Islet of Langerhans (tissue), 1 donor: Measurements from ENCODE around the gene KCNJ18.
"Not testable (repeated sequence)": the region's sequence is repeated elsewhere in the genome, so short reads cannot be mapped to it uniquely, and the experiment has no call there.

ENCODE experiments used
- FAIRE-seq: peaks from one replicate; lab custom pipeline; 2011; peaks lifted over from hg19 to GRCh38; lab: Jason Lieb, UNC

Gene KCNJ18

DNA sequence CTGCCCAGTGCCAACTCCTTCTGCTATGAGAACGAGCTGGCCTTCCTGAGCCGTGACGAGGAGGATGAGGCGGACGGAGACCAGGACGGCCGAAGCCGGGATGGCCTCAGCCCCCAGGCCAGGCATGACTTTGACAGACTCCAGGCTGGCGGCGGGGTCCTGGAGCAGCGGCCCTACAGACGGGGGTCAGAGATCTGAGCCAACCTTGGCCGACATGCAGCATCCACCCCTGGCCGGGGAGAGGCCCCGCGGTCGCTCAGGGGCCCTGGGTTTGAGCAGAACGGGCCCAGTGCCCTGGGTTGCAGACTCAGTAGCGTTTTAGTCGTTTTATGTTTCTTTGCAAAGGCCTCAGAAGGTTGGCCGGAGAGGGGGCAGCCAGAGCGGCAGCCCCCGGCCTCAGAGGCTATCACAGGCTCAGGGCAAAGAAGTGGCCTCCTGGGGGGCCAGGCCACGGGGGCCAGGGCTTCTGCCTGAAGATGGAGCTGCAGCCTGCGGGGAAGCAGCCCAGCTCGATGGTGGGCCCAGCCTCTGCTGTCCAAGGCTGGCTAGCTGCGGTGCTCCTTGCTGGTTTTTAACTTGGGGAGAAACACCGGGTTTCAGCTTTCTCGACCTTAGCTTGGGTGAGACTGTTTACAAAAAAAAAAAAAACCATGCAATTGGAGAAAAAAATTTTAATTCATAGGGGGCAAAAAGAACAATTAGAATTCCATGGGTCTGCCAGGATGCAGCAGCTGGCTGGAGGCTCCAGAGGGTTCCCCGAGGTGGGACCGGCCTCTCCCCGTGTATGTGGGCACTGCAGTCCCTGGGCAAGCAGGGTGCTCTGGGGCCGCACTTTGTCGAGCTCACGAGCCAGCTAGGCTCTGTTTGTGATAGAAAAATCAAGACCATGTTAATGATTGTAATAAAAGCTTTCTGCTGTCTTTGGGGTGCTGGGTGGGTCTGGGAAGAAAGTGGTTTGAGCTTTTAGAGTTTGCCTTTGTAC, 11.9 kb downstream of the KCNJ18 start:
- not testable (repeated sequence) for FAIRE-seq

GRCh38 chr17:21705021-21705601, 12.8 kb downstream of the KCNJ18 start:
- no peak for FAIRE-seq

DNA sequence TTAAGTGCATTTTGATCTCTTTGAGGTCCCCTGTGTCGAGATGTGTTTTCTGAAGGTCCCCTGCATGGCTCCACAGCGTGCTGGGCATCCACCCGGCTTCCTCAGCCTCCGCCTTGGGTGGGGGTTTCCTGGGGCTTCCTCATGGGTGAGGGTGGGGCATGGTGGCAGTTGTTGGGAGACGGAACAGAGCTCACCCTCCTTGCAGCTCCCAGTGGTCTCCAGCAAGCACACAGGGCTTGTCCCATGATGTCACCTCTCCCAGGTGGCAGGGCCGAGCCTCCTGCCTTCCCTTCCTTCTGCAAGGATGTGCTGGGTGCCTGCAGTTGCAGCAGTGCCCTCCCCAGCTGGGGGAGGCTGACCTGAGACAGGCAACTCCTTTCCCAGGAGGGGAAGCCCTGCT, 13.4 kb downstream of the KCNJ18 start:
- FAIRE-seq: not testable (repeated sequence)

GRCh38 chr17:21706546-21706945, 14.2 kb downstream of the KCNJ18 start:
- not testable (repeated sequence) for FAIRE-seq

- not testable (repeated sequence) for FAIRE-seq
These were observed 14.8 kb downstream of the KCNJ18 start for GRCh38 chr17:21707131-21707530.

DNA sequence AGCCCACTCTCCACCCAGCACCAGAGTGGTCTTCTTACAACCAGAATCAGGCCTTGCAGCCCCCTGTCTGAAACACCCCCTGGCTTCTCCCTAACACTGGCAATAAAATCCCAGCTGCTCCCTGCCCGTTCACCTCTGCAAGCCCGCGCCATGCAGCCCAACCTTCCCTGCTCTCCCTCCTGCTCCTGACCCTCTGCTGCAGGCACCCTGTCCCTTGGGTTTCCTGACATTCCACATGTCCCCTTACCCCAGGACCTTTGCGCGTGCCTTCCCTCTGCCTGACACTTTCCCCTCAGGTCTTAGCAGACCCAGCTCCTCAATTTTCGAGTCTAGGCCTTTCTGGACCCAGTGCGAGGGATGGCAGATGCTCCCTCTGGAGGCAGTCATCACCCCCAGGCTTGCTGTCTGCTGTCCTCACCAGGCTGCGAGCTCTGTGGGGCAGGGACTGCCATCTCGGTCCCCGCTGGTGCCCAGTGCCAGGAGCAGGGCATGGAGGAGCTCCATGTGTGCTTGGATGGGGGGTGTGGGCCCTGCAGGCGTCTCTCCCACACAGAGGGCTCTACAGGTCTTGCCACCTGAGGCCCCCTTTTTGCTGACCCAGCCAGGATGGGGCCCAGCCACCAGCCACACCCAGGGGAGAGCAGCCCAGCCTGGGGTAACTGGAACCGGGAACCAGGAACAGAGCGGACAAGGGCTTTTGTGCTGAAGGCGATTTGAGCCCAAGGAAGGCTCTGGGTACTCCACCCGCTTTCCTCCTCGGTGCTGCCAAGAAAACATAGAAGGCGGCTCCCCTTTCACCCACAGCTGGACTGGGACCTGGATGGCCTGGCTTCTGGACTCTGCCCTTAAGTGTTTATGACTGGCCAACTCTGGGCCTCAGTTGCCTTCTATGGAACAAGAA, 15.6 kb downstream of the KCNJ18 start:
- not testable (repeated sequence) for FAIRE-seq

GRCh38 chr17:21708612-21709535, 16.6 kb downstream of the KCNJ18 start:
- FAIRE-seq: not testable (repeated sequence)

- not testable (repeated sequence) for FAIRE-seq
These were observed 17.7 kb downstream of the KCNJ18 start for GRCh38 chr17:21709994-21710393.

- FAIRE-seq: not testable (repeated sequence)
These were observed 18.2 kb downstream of the KCNJ18 start for GRCh38 chr17:21710486-21710885.

GRCh38 chr17:21711182-21711581, 18.9 kb downstream of the KCNJ18 start:
- FAIRE-seq: no peak

GRCh38 chr17:21713020-21713419, 20.7 kb downstream of the KCNJ18 start:
- FAIRE-seq: not testable (repeated sequence)

DNA sequence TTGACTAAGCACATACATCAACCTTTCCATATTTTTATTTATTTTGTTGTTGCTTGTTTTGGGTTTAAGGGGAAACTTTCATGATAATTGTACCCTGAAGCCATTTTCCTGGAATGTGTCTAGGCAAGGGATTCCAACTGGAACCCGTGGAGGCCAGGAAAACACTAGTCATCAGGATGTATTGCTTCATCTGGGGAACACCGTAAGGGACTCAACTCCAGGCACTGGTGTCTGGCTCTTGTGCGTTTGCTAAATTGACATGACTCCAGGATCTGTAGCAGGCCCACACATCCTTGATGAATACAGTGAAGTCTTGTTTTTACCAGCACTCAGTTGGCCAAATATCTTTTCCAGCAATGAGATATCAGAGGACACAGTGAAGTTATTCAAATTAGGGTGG, 21.3 kb downstream of the KCNJ18 start:
- not testable (repeated sequence) for FAIRE-seq

GRCh38 chr17:21714676-21715075, 22.4 kb downstream of the KCNJ18 start:
- not testable (repeated sequence) for FAIRE-seq

DNA sequence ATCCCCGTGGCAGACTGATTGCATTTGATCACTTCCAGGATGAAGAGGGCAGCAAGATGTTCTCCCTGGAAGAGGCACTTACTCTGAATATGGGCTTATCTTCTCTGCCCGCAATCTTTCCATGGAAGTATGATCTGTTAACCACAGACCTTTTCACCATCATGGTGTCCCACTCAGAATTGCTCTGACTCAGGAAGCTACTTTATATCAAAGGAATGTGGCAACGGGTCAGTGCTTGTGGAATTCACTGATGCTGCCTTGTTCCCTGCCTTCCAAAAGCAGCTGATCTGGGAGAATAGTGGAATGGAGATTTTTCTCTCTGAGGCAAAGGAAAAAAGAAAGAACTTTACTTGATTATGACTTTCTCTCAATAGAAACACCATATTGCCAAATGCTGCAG, 23.6 kb downstream of the KCNJ18 start:
- not testable (repeated sequence) for FAIRE-seq

DNA sequence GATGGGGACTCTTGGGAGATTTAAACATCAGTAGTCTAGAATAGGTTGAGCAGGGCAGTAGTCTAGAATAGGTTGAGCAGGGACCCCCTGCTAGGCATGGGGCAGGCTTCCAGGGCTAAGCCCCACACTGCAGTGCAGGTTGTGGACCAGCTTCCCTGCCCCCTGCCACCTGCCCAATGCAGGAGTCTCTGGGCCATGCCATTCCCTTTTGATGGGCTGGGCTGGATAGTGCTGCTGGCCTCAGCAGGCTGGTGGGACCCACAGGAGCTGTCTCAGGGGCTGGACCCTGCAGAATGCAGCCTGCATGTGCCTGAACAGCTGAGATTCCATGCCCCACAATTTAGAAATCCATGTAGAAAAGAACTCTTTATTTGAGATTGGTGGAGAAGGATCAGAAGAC, 26.6 kb downstream of the KCNJ18 start:
- not testable (repeated sequence) for FAIRE-seq

DNA sequence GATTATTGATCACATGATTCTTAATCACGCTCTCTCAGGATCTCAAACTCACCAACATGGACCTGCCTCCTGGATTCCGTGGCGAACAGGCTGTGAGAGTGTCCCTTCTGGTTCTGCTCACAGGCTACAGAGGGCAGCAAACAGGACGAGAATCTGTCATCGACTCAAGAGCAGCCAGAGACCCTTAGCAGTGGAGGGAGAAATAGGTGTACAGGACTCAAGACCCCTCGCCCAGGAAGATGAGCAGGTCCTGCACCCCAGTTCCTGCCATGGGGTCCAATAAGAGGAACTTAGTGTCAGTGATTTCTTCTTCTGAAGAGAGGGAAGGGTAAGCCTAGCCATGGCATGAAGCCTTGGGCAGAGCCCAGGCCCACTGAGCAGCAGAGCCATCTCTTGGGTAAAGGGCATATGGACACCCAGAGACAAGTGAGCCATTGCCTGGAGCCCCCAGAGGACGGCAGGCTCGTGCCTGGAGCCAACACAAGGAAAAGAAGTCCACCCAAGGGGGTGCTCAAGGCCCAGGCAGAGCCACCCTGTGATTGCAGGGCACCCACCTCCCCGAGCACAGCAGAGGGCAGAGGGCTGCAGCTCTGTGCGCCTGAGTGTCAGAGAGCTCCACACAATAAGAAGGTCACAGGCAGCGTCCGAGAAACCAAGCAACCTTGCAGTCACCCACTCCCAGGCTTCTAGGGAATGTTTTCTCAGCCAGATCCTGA, 27.3 kb downstream of the KCNJ18 start:
- not testable (repeated sequence) for FAIRE-seq

DNA sequence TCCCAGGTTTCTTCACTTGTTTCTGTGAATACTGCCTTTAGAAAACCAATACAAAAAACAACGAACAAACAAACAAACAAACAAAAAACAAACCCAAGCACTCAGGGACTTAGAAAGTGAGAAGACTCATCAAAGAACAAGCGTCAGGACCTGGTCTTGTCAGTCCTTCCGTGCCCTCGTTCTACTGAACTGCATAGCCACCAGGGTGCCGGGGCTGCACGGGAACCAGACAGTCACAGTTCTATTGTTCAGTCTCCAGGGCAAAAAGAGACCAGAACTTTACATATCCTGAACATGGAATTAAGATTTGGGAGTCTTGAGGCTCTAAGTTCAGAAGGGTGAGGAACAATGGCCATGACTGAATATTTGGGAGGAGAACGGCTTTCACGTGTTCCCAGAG, 28.2 kb downstream of the KCNJ18 start:
- FAIRE-seq: not testable (repeated sequence)

DNA sequence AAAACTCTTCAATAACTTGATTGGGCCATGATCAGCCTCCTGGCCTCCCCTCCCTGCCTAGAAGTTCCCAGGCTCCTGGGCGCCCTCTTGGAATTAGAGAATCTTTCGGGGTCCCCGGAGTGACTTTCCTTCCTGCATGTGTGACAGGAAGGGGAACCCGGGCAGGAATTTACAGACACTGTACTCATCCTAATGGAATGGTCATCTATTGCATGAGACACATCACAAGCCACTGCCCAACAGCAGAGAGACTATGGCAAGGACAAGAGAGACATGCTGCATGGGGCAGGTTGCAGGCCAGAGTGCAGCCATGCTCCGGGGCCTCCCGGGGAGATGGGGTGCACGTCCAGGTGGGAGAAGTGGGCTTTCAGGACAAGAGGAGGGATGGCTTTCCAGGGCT, 29.9 kb downstream of the KCNJ18 start:
- FAIRE-seq: not testable (repeated sequence)

- FAIRE-seq: not testable (repeated sequence)
These were observed 32.1 kb downstream of the KCNJ18 start for GRCh38 chr17:21724216-21725006.

DNA sequence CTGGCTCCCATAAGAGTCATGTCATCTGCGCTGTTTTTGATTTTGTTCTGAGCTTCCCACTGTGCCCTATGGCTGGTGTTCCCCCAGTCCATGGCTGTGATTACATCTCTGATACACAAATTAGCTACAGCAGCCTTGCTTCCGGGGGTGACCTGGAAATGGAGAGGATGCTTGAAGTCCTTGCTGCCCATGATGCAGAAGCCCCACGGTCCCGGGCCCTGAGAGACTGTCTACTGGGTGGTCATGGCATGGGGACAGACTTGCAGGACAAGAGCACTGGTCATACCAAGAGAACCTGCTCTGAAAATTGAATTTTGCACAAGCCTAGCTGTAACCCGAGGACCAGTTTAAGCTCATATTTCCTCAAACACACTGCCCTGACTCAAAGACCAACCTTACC, 38.8 kb downstream of the KCNJ18 start:
- not testable (repeated sequence) for FAIRE-seq
